Frontal cortex (tissue), 4 donors: ENCODE results near the gene GUK1. TPM values are rescaled to one million over a fixed set of nuclear protein-coding genes. Genes with fewer than 3 reads are reported as not detected.

Source experiments
- DNase-seq, 2 donors: peaks; one replicate each; pipeline ENCODE4 v3.0.0; 2012; ENCODE audit warnings: low spot score in 2 of 2
- FAIRE-seq: peaks from 2 replicates; lab custom pipeline; 2012; peaks lifted over from hg19 to GRCh38; lab: Jason Lieb, UNC
- total RNA-seq: library from RNA; depleted of rRNA; stranded (reverse); fragments of >200 nt; gene quantifications from one replicate; pipeline ENCODE4 v1.2.3, GENCODE V29; 2014
- donor health status: control.
- donor health status: control.
- donor health status: control.

The GUK1 gene
- total RNA-seq, 1 donor from 2014 or later, result 130 TPM

DNA sequence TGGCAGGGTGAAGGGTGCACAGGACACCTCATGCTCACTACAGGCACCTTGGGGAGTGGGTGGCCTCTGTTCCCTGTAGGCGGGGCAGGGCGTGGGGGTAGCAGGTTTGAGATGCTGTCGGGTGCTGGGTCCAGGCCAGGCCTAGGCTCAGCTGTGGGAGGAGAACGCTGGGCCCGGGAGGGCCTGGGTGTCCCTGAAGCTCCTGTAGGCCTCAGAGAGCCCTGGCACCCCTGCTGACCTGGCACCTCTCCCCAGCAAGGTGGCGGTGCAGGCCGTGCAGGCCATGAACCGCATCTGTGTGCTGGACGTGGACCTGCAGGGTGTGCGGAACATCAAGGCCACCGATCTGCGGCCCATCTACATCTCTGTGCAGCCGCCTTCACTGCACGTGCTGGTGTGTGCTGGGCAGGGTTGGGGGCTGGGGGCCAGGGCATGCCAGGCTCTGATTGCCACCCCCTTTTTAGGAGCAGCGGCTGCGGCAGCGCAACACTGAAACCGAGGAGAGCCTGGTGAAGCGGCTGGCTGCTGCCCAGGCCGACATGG lies 7.1 kb downstream of the GUK1 start:
- no peak for FAIRE-seq

DNA sequence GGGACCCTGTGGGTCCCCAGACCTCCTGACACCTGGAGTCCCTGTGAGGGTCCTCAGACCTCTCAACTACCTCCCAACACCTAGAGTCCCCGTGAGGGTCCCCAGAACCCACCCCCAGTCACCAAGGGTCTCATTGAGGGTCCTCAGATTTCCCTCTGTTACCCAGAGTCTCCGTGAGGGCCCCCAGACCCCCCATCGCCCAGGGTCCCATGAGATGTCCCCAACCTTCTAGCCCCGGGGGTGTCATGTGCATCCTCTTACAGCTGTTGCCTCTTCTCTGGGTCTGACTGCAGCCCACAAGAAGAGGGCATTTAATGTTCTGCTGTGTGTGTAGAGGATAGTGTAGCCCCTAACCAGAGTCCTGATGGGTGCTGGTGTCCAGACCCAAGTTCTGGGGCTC lies 7.7 kb downstream of the GUK1 start:
- FAIRE-seq (no peak), DNase-seq (peak in 1 of 2 donors; percentile 15)

More for the DNA sequence above, 7.1 kb downstream of the GUK1 start:
- DNase-seq, result no peak

DNA sequence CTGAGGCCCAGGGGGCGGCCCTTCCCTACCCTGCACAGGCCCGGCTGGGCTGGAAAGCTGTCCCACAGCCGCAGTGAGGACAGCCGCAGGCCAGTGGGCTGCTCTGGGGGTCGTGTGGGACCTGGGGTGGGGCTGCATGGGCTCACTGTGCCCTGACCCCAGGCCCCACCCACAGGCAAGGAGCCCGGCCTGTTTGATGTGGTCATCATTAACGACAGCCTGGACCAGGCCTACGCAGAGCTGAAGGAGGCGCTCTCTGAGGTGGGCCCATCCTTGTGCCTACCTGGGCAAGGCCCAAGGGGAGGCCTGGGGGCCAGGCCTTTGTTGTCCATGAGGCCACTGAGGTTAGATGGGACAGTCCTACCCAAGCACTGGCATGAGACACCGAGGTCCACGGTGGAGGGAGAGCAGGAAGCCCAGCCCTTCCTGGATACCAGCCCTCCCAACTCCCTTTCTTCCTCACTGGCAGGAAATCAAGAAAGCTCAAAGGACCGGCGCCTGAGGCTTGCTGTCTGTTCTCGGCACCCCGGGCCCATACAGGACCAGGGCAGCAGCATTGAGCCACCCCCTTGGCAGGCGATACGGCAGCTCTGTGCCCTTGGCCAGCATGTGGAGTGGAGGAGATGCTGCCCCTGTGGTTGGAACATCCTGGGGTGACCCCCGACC lies 8.2 kb downstream of the GUK1 start:
- DNase-seq (no peak), FAIRE-seq (no peak)

DNA sequence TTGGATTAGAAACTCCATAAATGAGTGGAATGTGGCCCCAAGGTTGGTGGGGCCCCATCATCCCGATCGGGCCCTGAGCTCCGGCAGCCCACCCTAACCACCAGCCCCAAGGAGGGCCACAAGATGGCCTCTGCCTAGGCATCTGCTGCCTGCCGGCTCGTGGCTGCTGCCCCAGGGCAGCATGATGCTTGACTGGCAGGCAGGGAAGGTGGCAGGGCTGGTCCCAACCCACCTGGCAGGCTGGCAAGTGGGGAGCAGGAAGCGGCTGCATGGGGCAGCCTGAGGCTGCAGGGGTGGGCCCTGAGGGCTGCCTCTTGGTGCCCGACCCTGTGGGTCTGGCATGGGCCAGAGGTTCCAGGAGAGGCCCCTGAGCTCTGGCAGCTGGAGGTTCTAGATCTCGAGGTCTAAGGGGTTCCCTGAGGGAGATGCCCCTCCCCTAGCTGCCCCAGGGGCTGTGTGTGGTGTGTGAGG lies 8.9 kb downstream of the GUK1 start:
- FAIRE-seq (no peak), DNase-seq (no peak)

DNA sequence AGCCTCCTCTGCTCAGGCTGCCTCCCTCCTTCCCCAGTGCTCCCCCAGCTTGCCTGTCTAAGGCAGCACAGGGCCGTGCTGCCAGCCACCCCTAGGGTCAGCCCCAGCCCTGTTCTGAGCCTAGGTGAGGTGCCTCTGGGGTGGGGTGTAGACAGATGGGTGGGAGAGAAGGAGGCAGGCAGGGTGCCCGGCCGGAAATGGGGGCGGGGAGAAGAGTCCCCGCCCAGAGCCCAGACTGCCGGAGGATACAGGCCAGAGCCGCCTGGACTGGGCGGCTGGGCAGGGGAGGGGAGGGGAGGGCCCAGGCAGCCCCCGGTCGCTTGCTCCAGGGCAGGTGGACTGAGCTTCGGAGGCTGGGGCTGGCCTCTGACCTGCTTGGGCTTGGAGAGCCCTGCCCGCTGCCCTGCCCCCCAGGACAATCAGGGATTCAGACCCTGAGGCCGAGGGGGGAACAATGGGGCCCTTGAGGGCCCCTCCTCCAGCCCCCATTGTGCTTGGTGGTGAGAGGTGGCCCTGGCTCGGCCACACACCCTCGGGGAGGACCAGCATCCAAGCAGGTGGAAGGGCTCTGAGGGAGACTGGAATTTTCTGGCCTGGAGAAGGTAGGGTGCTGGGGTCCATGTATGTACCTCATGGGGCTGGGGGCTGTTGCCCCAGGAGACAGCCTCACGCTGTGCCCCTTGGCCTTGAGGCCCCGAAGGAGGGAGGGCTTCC lies 9.5 kb downstream of the GUK1 start, which contains the start of gene GJC2:
TSS of gene GJC2 (plus strand) at position 525 of the 714 bp plus-strand sequence. CDS start 7,829 bp downstream, outside the sequence.
- FAIRE-seq, result no peak
- DNase-seq, result peak; percentile 73 to 77

DNA sequence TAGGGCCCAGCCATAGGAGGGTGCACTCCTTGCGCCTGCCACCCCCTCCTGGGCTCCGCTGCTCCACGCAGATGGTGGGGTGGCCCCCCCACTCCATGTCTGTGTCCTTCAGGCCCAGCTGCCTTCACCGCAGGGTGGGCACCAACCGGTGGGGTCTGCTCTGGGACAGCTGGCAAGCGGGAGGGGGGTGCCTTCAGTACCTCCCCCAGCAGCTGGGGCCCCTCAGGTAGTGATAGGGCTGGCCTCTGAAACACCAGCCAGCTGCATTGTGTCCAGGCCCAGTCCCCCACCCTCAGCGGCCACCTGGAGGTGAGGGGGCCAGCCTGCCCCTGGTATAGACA lies 10.0 kb downstream of the GUK1 start:
- DNase-seq, result peak in 1 of 2 donors; percentile 63
- no peak for FAIRE-seq

DNA sequence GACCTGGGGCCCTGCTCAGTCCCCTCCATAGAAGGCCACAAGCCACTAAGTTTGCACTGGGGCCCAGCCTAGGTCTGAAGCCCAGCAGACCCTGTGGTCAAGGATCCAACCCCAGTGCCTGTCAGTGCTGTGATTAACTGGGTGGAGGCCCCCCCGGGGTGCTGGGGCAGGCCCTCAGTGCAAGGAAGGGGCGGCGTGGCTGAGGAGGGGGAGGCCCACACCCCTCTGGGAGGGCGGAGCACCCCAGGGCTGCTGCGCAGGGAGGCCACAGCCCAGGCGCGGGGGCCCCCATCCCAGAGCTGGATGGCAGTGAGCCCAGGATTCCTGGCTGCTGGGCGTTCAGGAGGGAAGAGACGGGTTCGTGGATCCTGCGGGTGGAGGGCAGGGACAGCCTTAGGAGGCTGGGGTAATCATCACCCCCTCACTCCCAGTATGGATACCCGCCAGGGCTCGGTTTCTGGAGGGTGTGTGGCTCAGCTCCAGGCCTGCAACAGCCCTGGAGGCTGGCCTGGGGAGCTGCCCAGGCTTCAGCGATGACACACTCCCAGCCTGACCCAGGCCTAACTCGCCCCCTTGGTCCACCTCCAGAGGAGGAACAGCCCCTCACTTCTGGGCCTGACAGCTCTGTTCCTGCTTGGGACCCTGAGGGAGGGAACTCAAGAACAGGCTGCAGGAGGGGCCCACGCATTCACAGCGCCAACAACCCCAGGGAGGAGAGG lies 10.5 kb downstream of the GUK1 start:
- FAIRE-seq, result no peak
- peak; percentile 64 to 67 for DNase-seq

DNA sequence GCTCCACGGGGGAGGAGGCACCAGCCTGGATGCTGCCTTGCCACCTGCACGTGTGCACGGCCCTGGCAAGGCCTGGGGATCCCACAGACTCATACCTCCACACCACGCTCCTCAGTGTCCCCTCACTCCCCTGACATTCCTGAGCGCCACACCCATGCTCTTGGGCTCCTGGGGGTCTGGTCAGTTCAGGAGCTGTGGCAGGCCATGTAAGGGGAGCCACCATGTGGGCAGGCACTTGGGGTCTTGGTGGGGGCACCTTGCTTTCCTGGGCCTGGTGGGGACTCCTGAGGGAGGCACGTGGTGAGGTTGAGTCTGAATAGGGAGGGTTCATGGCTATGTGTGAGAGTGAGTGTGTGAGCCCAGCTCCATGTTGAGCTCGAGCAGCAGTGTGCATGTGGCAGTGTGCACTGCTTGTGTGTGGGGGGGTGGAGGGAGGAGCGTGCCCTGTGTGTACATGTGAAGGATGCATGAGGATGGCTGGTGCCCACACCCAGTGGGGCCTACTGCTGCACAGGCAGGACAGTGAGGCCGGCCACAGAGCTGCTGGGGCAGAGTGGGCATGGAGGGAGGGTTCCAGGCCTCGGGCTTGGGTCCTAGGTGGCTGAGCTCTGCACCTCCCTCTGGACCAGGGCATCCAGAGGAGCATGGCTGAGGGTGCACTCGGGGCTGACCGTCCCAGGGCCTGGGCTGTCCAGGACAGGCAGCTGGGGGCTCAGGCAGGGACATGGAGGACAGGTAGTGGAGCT lies 11.3 kb downstream of the GUK1 start:
- FAIRE-seq, result no peak

DNA sequence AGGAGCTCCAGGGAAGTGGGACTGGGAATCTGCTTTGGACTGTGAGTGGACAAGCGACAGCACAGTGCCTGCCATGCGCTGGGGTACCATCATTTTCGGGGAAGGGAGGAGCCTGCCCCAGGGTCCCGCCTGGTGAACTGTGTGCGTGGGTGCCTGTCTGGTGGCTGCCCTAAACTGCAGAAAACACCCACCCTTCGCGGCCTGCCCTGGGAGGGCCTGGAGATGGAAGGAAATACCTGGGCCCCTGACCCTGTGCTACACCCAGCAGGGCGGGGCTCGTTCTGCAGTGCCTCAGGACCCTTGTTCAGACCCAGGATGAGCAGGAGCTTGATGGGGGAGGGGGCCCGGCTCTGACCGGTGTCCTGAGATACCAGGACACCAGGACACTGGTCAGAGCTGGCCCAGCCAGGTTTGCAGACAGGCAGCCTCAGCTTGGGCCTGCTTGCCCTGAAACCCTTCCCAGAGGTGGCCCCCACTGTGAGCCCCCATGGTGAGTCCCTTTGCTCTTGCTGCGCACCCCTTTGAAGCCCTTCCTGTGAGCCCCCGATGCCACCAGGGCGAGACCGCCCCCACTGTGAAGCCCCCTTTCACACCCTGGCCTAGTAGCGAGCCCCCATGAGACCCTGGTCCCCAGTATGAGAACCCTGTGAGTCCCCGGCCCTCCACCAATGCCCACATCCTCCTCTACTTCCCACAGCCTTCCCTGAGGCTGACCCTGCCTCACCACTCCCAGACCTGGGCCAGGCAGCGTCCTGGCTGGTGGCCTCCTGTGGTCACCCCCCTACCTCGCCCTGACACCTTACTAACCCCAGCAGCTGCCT lies 12.2 kb downstream of the GUK1 start:
- DNase-seq (no peak), FAIRE-seq (no peak)

More for the DNA sequence above, 11.3 kb downstream of the GUK1 start:
- no peak for DNase-seq

DNA sequence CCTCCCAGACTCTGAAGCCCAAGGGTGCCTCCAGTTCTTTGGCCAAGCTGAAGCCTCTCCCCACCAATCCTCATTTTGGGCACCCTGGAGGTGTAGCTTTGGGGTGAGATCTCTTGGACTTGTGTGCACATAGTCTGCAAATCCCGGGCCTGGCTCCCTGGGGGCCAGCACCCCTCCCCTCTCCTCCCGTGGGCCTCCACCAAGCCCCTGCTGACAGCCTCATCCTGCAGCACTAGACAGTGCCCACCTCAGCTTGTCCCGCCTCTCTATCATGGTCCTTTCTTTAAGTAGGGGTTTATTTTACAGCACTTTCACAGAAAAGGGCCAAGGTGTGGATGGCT lies 12.8 kb downstream of the GUK1 start:
- FAIRE-seq (no peak), DNase-seq (no peak)

DNA sequence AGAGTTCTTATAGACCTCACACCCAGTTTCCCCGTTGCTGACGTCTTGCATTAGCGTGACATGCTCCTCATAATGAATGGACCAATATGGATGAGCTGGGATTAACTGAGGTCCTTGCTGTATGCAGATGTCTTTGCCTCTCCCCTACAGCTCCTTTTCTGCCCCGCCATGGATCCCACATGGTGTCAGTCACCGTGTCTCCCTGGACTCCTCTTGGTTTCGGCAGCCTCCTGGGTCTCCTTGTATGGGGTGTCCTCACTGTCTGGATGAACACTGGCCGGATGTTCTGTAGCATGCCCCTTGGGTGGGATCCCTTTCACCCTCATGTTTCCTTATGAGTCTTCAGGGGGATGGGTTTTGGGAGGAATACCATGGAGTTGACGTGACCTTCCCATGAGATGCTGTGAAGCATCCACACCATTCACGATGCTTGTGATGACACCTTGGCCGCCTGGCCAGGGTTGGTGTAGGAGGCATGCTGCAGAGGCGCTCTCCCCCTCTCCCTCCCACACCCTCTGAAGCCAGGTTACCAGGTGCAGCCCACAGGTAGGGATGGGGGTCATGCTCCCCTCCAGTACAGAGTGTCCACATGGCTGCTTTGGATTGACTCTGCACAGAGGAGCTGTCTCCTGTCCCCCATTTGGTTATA lies 14.1 kb downstream of the GUK1 start:
- DNase-seq (no peak), FAIRE-seq (no peak)

DNA sequence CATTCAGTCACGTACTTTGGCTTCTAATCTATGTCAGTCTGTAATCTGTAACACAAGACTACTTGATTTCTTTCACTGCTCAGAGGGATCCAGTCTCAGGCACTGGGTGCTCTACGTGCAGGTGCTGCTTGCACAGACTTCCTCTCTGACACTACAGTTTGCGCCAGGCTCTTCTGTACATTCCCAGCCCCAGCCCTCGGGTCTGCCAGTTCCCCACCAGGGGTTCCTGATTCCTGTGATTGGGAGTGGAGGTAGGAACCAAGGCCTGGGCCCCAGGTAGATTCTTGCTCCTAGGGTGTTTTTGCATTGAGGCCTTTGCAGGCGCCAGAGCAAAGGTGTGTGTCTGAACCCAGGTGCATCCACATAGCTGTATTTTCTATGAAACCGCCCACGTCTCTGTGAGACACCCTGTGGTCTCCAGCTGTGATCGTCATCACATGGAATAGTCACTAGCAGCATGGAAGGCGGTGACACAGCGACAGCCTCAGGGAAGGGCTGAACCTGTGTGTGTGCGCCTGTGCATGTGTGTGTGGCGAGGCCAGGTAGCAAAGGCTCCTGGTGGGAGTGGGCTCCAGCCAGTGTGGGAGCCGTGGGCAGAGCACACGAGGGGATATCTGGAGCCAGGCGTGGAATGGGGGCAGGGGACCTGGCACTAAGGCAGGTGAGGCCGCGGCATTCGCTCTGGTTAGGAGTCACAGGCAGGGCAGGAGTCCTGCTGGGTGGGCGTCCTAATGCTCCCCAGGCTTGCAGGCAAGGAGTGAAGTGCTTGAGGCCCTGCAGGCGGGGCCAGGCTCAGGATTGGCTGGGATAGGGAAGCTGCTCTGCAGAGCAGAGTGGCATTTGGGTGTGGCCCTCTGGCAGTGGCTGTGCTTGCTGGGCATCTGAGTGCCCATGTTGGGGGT lies 14.8 kb downstream of the GUK1 start:
- no peak for FAIRE-seq
- no peak for DNase-seq

DNA sequence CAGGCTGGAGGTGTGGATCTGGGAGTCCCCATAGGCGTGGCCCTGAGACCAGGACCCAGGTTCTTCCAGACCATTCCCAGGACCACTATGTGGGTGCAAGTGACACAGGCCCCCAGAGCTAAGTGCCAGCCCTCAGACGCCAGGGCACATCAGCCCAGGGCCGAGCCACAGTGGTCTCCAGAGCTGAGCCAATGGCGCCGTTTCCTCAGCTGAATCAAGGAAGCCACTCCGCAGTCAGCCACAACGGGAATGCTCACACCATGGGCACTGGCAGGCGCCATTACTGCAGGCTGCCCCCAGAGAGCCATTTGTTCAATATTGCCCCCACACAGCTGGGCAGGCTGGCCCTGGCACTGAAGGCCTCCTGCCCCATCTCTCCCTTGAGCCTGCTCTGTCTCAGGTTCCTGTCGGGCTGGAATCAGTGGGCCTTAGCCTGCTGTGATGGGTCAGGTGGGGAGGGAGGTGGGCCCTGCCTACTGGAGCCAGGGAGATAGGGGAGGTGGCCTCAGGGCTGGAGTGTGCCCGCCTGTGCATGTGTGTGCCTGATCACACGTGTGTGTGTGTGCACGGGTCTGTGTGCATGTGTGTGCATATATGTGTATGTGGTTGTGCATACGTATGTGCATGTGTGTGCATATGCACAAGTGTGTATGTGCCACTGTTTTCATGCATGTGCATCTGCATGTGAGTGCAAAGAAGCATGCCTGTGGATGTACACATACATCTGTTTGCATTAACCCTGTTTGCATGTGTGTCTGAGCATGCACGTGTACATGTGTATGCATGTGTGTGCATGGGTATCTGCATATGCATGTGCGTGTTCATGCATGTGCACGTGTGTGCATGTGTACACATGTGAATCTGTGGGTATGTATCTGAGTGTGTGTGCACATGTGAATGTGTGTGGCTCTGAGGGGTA lies 15.8 kb downstream of the GUK1 start:
- DNase-seq, result no peak
- FAIRE-seq, result no peak

DNA sequence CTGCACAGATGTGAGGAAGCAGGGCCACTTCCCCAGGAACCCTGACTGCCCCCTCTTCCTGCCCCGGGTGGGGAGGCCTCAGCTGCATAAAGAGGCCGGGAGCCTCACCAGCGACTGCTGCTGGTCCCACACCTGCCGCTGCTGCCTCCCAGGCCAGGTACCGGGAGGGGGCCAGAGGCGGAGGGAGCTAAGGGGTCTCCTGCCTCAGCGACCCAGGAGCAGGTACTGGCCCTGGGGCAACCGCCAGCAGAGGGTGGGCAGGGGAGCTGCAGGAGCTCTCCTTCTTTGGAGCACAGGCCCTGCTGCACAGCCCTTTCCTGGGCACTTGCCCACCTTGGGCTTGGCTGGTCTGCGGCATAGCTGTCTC lies 16.4 kb downstream of the GUK1 start:
- FAIRE-seq, result no peak

DNA sequence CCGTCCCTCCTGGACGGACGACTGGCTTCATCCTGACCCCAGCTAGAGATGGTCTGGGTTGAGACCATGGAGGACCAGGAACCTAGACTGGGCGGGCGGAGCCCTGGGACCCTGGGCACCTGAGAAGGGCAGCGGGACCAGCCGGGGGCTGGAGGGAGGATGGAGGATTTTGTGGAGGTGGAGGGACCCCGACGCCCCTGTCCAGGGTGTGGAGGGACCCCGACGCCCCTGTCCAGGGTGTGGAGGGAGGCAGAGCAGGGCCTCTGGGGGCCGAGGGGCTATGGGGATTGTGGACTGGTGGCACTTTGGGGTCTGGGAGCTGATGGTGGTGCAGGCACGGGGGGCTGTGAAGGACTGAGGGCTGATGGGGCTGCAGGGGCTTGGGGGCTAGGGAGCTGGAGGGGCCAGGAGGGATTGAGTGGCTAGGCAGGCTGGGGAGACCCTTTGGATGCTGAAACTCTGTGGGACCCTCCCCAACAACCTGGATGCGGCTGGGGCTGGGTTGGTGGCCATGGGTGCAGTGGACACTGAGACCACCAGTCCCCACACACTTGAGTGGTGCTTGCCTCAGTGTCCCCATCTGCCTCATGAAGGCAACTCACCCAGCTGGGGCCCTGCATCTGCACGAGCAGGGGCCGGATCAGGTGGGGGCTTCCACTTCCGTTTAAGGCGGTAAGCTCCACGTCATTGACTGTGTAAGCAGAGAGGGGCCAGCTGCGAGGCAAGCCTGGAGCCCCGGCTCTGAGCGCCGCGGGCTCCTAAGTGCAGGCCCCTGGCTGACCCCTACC lies 17.1 kb downstream of the GUK1 start:
- no peak for FAIRE-seq
- DNase-seq, result no peak

More for the DNA sequence above, 16.4 kb downstream of the GUK1 start:
- DNase-seq, result no peak

DNA sequence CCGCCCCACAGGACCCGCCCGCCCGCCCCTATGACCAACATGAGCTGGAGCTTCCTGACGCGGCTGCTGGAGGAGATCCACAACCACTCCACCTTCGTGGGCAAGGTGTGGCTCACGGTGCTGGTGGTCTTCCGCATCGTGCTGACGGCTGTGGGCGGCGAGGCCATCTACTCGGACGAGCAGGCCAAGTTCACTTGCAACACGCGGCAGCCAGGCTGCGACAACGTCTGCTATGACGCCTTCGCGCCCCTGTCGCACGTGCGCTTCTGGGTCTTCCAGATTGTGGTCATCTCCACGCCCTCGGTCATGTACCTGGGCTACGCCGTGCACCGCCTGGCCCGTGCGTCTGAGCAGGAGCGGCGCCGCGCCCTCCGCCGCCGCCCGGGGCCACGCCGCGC lies 17.6 kb downstream of the GUK1 start:
- no peak for DNase-seq
- FAIRE-seq, result no peak
